Omental fat pad (tissue), 4 donors: Measurements from ENCODE around the gene GTF2H4. TPM values are rescaled to one million over a fixed set of nuclear protein-coding genes. Genes with fewer than 3 reads are reported as not detected.

Experiments
- ATAC-seq: fragments of 150-250 bp; one replicate; pipeline ENCODE4 v1.9.1; 2016; ENCODE audit warnings: mild to moderate bottlenecking, moderate library complexity; ENCODE audit not compliant: low FRiP score
- DNase-seq: peaks from one replicate; pipeline ENCODE4 v3.0.0-alpha.2; 2019; ENCODE audit warnings: low spot score
- CTCF ChIP-seq, 3 donors: fragments of 450-650 bp; IDR thresholded peaks; one replicate each; pipeline ENCODE4 v1.5.1; 2016 to 2017; ENCODE audit warnings: antibody characterized with exemption in 3 of 3, mild to moderate bottlenecking in 3 of 3, moderate library complexity in 2 of 3
- total RNA-seq, 4 donors: library from RNA; depleted of rRNA; stranded (reverse); fragments of >200 nt; gene quantifications; one replicate each; pipeline ENCODE4 v1.1.0, GENCODE V29; 2016

The GTF2H4 gene
- total RNA-seq, 4 donors from 2014 or later: 10.3 to 22.2 (median 14.7) TPM

- DNase-seq (no peak), ATAC-seq (no peak)
Measured at GRCh38 chr6:30879684-30880427, 28.2 kb upstream of the GTF2H4 start.

GRCh38 chr6:30880698-30881252 is 27.2 kb upstream of the GTF2H4 start:
- TF ChIP-seq CTCF (IDR thresholded peaks at IDR 0.05): no peak
- no peak for DNase-seq

More at GRCh38 chr6:30879684-30880427, 28.2 kb upstream of the GTF2H4 start:
- TF ChIP-seq CTCF (IDR thresholded peaks at IDR 0.05): no peak

GRCh38 chr6:30881392-30882203 is 26.4 kb upstream of the GTF2H4 start:
- TF ChIP-seq CTCF (IDR thresholded peaks at IDR 0.05): no peak
- ATAC-seq: no peak
- DNase-seq: no peak

More at GRCh38 chr6:30880698-30881252, 27.2 kb upstream of the GTF2H4 start:
- ATAC-seq: no peak

- DNase-seq (no peak), ATAC-seq (no peak)
- TF ChIP-seq CTCF (IDR thresholded peaks at IDR 0.05): no peak
Measured at GRCh38 chr6:30882204-30882758, 25.7 kb upstream of the GTF2H4 start.

GRCh38 chr6:30882759-30883684 is 25.0 kb upstream of the GTF2H4 start:
- ATAC-seq: no peak
- no peak for TF ChIP-seq CTCF (IDR thresholded peaks at IDR 0.05)
- DNase-seq: no peak
